Ishikawa (cell line): ENCODE data around the gene CCR6.

Experiments used
- CEBPB ChIP-seq: IDR thresholded peaks from 2 replicates; pipeline ENCODE4 v1.6.1; 2012
- TAF1 ChIP-seq: IDR thresholded peaks from 2 replicates; pipeline ENCODE4 v1.6.1; 2012; ENCODE audit warnings: low read depth, mild to moderate bottlenecking
- YY1 ChIP-seq: IDR thresholded peaks from 2 replicates; pipeline ENCODE4 v1.6.1; 2012; ENCODE audit warnings: low read depth
- ZBTB7A ChIP-seq: IDR thresholded peaks from 2 replicates; pipeline ENCODE4 v1.6.1; 2012; ENCODE audit warnings: low read depth
- TF ChIP-seq, protein P1 (sequence below): IDR thresholded peaks from 2 replicates; pipeline ENCODE4 v1.6.1; 2012

DNA sequence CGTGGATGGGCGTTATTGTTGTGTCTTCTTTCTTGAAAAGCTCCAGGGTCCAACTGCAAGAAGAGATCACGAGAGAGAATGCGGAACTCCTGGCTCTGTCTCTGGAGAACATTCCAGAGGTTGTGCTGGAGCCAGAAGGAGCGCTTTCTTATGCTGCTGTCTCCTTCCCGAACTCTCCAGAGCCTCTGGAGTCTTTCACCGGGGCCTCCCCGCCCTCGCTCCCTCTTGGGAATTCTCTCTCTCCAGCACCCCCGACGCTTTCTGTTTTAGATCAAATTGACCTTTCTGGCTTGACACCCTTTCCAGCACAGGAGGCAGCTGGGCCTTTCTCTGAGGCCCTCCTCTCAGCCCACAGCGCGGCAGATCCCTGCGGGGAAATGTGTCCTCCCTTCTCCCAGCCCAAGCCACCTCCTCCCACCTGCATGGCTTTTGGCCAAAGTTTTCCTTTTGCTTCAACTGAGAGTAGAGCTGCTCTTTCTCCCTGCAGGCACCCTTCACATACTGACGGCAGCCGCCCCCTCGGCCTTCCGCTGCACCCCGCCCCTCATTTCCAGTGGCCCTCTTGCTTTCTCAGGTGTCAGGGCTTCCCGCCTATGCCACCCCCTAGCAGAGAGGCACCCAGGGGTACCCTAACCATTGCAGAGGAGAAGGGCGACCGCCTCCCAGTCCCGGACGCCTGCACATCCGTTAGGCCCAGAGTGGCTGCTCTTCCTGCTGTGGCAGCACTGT, 6.6 kb upstream of the CCR6 start:
- TF ChIP-seq ZBTB7A (no peak), TAF1 (no peak), YY1 (no peak), CEBPB (no peak)
- TF ChIP-seq, protein P1, sequence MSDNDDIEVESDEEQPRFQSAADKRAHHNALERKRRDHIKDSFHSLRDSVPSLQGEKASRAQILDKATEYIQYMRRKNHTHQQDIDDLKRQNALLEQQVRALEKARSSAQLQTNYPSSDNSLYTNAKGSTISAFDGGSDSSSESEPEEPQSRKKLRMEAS, result no peak
